ENCODE data around the gene TBC1D14.

Gene TBC1D14, protein sequence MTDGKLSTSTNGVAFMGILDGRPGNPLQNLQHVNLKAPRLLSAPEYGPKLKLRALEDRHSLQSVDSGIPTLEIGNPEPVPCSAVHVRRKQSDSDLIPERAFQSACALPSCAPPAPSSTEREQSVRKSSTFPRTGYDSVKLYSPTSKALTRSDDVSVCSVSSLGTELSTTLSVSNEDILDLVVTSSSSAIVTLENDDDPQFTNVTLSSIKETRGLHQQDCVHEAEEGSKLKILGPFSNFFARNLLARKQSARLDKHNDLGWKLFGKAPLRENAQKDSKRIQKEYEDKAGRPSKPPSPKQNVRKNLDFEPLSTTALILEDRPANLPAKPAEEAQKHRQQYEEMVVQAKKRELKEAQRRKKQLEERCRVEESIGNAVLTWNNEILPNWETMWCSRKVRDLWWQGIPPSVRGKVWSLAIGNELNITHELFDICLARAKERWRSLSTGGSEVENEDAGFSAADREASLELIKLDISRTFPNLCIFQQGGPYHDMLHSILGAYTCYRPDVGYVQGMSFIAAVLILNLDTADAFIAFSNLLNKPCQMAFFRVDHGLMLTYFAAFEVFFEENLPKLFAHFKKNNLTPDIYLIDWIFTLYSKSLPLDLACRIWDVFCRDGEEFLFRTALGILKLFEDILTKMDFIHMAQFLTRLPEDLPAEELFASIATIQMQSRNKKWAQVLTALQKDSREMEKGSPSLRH

DNA sequence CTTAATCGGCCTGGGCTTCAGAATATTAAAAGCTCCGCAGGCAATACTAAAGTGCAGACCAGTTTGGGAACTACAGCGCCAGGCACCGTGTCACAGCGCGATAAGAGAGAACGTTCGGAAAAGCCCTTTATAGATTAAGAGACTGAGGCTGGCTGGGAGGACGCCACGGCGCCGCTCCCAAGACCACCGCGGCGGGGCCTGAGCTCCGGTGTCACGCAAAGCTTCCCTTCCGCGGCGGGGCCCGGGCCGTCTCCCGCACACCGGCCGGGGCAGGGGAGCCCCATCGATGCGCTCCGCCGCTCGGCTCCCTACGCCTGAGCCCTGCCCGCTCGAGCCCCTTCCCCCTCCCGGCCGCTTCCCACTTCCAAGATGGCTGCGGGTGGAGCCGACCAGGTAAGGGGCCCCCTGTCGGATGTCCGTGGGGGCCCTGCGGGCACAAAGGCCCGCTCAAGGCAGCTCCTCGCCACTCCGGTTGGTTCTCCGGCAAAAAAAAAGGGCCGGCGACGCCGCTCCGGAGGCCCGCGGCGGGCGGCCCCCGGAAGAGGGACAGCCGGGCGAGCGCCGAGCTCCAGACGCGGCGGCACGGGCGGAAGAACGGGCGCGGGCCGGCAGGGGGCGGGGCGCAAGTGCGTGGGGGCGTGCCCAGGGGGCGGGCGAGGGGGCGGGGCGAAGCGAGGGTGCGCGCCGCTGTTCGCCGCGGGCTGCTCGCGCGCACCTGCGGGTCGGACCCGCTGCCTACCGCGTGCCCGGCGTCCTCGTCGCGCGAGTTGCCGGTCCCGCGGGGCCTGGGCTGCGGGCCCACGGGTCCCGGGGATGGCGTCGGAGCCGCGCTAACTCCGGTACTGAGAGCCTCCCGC lies at the start of gene TBC1D14:
Gene TBC1D14, plus strand, starts transcription at position 714 of the 857 bp plus-strand sequence. CDS start 13,564 bp downstream, outside the sequence.
- DNase-seq (ENCODE audit: extremely low spot score, insufficient read length, low read depth) (peak; percentile 93), FAIRE-seq (peak; percentile 33)

DNA sequence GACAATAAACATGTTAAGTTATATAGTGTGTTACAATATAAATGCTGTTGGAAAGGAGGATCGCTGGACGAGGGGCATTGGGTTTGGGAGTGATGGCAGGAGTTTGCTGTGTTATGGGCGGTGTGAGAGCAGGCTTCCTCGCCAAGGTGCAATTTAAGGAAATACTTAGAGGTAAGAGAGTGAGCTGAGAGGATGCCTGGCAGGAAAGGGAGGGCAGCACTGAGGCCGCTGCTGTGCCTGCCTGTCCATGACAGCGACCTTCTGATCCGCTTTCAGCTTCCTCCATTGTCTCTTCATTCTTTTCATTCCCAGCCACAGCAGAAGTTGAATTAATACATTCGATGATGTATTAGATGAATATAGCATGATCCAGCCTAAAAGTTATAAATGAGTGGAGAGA lies 41.2 kb upstream of the TBC1D14 start:
- no peak for FAIRE-seq
- DNase-seq (ENCODE audit: extremely low spot score, insufficient read length, low read depth), result no peak

DNA sequence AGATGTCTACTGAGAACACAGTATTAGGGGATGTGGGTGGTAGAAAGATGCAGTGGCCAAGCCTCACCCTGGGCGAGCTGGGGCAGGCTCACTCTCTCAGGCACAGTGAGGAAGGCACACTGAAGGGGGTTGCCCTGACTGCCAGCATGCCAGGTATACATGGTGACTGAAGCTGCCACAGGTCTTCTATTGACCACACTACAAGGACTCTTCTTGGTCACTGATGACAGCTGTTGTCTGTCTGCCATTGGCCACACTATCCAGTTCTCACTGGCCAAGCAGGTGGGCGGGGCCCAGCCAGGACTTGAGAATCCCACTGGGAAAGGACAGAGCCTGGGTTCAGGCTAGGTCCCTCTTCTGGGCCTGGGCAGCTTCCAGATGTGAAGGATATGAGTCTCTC lies 39.7 kb upstream of the TBC1D14 start:
- FAIRE-seq (no peak), DNase-seq (ENCODE audit: extremely low spot score, insufficient read length, low read depth) (no peak)

- FAIRE-seq, result no peak
- no peak for DNase-seq (ENCODE audit: extremely low spot score, insufficient read length, low read depth)
These were observed 36.3 kb upstream of the TBC1D14 start for GRCh38 chr4:6873291-6873690.

GRCh38 chr4:6873792-6874461 lies 35.7 kb upstream of the TBC1D14 start:
- peak; percentile 38 for DNase-seq (ENCODE audit: extremely low spot score, insufficient read length, low read depth)
- FAIRE-seq, result peak; percentile 83

- DNase-seq (ENCODE audit: extremely low spot score, insufficient read length, low read depth), result no peak
- FAIRE-seq, result no peak
These were observed 34.6 kb upstream of the TBC1D14 start for GRCh38 chr4:6874981-6875380.

DNA sequence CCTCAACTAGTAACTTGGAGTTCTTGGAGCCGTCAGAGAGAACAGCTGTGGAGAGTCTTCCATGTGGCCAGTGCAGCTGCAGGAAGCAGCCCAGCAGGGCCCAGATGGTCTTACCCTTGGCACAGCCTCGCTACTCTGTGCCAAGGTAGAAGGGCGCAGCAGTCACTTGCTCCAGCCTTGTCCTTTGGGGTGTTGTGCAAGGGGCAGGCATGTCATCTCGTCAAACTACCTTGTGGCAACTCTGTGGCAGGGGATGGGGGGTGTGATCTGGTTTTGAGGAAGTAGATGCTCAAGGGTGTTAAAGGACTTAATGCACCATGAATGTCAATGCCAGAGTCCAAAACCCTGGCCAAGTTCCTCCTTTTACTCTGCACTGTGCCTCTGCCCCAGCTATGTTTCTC lies 34.2 kb upstream of the TBC1D14 start:
- FAIRE-seq, result no peak
- no peak for DNase-seq (ENCODE audit: extremely low spot score, insufficient read length, low read depth)

GRCh38 chr4:6876440-6876839 lies 33.2 kb upstream of the TBC1D14 start:
- FAIRE-seq (no peak), DNase-seq (ENCODE audit: extremely low spot score, insufficient read length, low read depth) (no peak)

GRCh38 chr4:6877067-6877466 lies 32.6 kb upstream of the TBC1D14 start:
- DNase-seq (ENCODE audit: extremely low spot score, insufficient read length, low read depth) (no peak), FAIRE-seq (no peak)

DNA sequence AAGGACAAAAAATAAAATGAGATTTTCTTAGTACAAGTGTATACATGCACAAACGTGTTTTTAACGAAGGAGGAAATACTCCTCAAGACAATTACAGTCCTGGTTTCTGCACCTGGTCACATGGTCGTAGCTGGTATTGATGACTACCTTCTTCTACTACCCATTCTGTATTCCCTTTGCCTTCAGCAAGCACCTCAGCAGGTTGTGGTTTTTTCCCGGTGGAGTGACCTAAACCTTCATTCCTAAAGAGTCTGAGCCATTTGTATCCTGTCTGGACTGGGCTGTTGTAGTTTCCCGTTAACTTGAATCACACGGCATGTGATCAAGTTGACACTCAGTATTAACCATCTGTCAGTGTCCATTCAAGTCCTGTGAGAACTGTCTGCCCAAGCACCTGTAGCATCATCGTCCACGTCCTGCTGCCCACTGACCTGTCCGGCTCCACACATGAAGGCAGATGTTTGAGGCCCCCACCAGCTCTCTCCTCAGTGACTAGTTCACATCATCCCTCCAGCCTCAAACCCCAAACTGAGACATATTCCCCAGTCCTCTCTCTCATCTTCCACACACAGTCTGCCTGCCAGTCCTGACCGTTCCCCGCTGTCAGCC lies 31.1 kb upstream of the TBC1D14 start:
- no peak for FAIRE-seq

GRCh38 chr4:6880691-6881090 lies 28.9 kb upstream of the TBC1D14 start:
- DNase-seq (ENCODE audit: extremely low spot score, insufficient read length, low read depth) (no peak), FAIRE-seq (no peak)

More for the DNA sequence above, 31.1 kb upstream of the TBC1D14 start:
- no peak for DNase-seq (ENCODE audit: extremely low spot score, insufficient read length, low read depth)

DNA sequence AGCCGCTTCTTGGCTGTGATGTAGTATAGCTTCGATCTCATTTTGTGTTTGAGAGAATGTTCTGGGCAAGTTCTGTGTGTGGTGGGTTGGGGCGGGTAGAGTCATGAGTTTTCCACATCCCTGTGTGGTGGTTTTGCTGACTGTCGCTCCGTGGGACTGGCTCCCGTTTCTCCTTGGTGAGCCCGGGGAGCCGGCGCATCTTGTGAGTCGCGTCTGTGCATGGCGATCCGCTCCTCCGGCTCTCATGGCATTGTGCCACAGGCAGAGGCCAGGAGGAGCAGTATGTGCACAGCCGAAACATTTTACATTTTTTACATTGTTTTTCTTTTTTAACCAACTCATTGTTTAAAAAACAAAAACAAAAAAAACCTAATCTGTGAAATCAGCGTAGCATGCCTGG lies 27.7 kb upstream of the TBC1D14 start:
- no peak for FAIRE-seq
- DNase-seq (ENCODE audit: extremely low spot score, insufficient read length, low read depth), result no peak

GRCh38 chr4:6884341-6884870 lies 25.2 kb upstream of the TBC1D14 start:
- no peak for FAIRE-seq

GRCh38 chr4:6885953-6886557 lies 23.6 kb upstream of the TBC1D14 start:
- no peak for DNase-seq (ENCODE audit: extremely low spot score, insufficient read length, low read depth)
- FAIRE-seq, result peak; percentile 79

More at GRCh38 chr4:6884341-6884870, 25.2 kb upstream of the TBC1D14 start:
- no peak for DNase-seq (ENCODE audit: extremely low spot score, insufficient read length, low read depth)

DNA sequence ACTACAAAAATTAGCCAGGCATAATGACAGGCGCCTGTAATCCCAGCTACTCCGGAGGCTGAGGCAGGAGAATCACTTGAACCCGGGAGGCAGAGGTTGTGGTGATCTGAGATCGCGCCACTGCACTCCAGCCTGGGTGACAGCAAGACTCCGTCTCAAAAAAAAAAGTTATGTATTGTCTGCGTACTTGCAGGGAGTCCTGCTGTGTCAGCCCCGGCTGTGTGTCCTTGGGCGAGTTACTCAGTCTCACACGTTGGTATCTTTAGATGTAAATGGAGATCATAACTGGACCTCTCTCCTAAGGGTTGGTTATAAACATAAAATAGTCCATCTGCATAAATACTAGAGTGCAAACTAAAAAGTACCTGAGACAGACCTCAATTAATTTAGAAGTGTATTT lies 22.7 kb upstream of the TBC1D14 start:
- FAIRE-seq, result no peak
- DNase-seq (ENCODE audit: extremely low spot score, insufficient read length, low read depth), result no peak

- DNase-seq (ENCODE audit: extremely low spot score, insufficient read length, low read depth) (no peak), FAIRE-seq (no peak)
These were observed 21.8 kb upstream of the TBC1D14 start for GRCh38 chr4:6887591-6888371.

DNA sequence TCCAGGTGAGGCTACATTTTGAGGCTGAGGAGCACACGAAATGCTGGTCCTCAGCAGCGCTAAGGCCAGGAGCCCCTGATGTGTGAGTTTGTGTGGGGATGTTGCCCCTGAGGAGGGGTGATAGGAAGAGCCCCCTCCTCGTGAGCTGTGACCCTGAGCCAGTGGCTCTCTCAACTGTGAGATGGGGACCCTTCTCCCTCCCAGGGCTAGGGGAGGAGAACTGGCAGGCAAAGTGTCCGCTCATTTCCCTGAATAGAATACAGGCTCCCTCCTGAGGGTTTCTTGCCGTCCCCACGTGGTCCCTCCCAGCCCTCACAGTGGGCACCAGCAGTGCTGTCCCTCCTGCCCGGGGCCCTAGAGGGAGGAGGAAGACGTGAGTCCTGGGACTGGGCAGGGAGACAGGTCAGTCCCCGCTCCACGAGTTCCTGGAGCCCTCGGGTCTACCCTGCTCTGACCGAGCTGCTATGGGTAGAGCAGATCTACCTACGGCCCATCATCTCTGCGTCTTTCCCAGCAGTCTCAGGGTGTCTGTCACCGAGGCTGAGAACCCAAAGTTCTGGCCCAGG lies 21.0 kb upstream of the TBC1D14 start:
- no peak for DNase-seq (ENCODE audit: extremely low spot score, insufficient read length, low read depth)
- FAIRE-seq, result no peak
